Ishikawa (cell line): ENCODE results near the gene GABRD.

Source experiments
- CEBPB ChIP-seq: IDR thresholded peaks from 2 replicates; pipeline ENCODE4 v1.6.1; 2012
- EGR1 ChIP-seq: IDR thresholded peaks from 2 replicates; pipeline ENCODE4 v1.6.1; 2012
- EP300 ChIP-seq: IDR thresholded peaks from 2 replicates; pipeline ENCODE4 v1.6.1; 2012; ENCODE audit warnings: borderline replicate concordance
- FOXM1 ChIP-seq: IDR thresholded peaks from 2 replicates; pipeline ENCODE4 v1.6.1; 2012; ENCODE audit warnings: low read depth, borderline replicate concordance
- NFIC ChIP-seq: IDR thresholded peaks from 2 replicates; pipeline ENCODE4 v1.6.1; 2012
- RAD21 ChIP-seq: IDR thresholded peaks from 2 replicates; pipeline ENCODE4 v1.6.1; 2012; ENCODE audit warnings: low read depth
- REST ChIP-seq: IDR thresholded peaks from 2 replicates; pipeline ENCODE4 v1.6.1; 2012; ENCODE audit warnings: low read depth, mild to moderate bottlenecking
- TAF1 ChIP-seq: IDR thresholded peaks from 2 replicates; pipeline ENCODE4 v1.6.1; 2012; ENCODE audit warnings: low read depth, mild to moderate bottlenecking
- TCF12 ChIP-seq: IDR thresholded peaks from 2 replicates; pipeline ENCODE4 v1.6.1; 2012; ENCODE audit warnings: low read depth
- TEAD4 ChIP-seq: IDR thresholded peaks from 2 replicates; pipeline ENCODE4 v1.6.1; 2012
- YY1 ChIP-seq: IDR thresholded peaks from 2 replicates; pipeline ENCODE4 v1.6.1; 2012; ENCODE audit warnings: low read depth
- ZBTB7A ChIP-seq: IDR thresholded peaks from 2 replicates; pipeline ENCODE4 v1.6.1; 2012; ENCODE audit warnings: low read depth

- TF ChIP-seq EP300 (no peak), REST (no peak), EGR1 (no peak), TAF1 (no peak), FOXM1 (no peak), YY1 (no peak), TCF12 (no peak), CEBPB (no peak), TEAD4 (no peak), RAD21 (no peak), NFIC (no peak), ZBTB7A (no peak)
These were observed 13.6 kb downstream of the GABRD start for GRCh38 chr1:2032737-2033136.
